ENCODE measurements around the gene GRIK2. TPM values are rescaled to one million over a fixed set of nuclear protein-coding genes. Genes with fewer than 3 reads are reported as not detected.

GRIK2 gene
- total and polyA plus RNA-seq, 9 donors: 0.12 to 4.1 (median 0.89) TPM; not detected in 1

GRCh38 chr6:101722471-101722870 lies 329.0 kb downstream of the GRIK2 start:
- WGBS, 3 donors: 92 to 96% (median 94%) methylated on average over 1 of the region's 1 CpG
- intact Hi-C loops (cut with DNase I): no loop called here

GRCh38 chr6:101722991-101723579 lies 329.6 kb downstream of the GRIK2 start:
- no peaks in the 10 kb centered on the region for H3K36me3 ChIP-seq
- TF ChIP-seq POLR2A (IDR thresholded peaks at IDR 0.05): no peak
- TF ChIP-seq CTCF (IDR thresholded peaks at IDR 0.05): no peak
- no peak for TF ChIP-seq EP300 (IDR thresholded peaks at IDR 0.05)
- no peak overlapping the region for H3K4me3 ChIP-seq
- no peaks in the 10 kb centered on the region for H3K9me3 ChIP-seq
- WGBS, 3 donors: 4 to 22% (median 4%) methylated on average over 1 of the region's 1 CpG
- intact Hi-C loops (cut with DNase I): no loop called here
- no peak overlapping the region for H3K27ac ChIP-seq
- no peak for DNase-seq
- no peaks in the 10 kb centered on the region for H3K27me3 ChIP-seq
- no peaks in the 10 kb centered on the region for H3K4me1 ChIP-seq (ENCODE audit: insufficient read depth)

More at GRCh38 chr6:101722471-101722870, 329.0 kb downstream of the GRIK2 start:
- no peaks in the 10 kb centered on the region for H3K4me1 ChIP-seq (ENCODE audit: insufficient read depth)
- H3K9me3 ChIP-seq: no peaks in the 10 kb centered on the region
- H3K27me3 ChIP-seq: no peaks in the 10 kb centered on the region
- no peak for DNase-seq
- TF ChIP-seq CTCF (IDR thresholded peaks at IDR 0.05) (no peak), POLR2A (IDR thresholded peaks at IDR 0.05) (no peak), EP300 (IDR thresholded peaks at IDR 0.05) (no peak)
- H3K4me3 ChIP-seq: no peak overlapping the region
- H3K36me3 ChIP-seq: no peaks in the 10 kb centered on the region
- H3K27ac ChIP-seq: no peak overlapping the region

GRCh38 chr6:101728388-101728787 lies 334.9 kb downstream of the GRIK2 start:
- DNase-seq: no peak
- no peak for TF ChIP-seq EP300 (IDR thresholded peaks at IDR 0.05)
- TF ChIP-seq CTCF (IDR thresholded peaks at IDR 0.05): no peak
- TF ChIP-seq POLR2A (IDR thresholded peaks at IDR 0.05): no peak
- no peaks in the 10 kb centered on the region for H3K9me3 ChIP-seq
- no peaks in the 10 kb centered on the region for H3K27me3 ChIP-seq
- H3K27ac ChIP-seq: no peak overlapping the region
- intact Hi-C loops (cut with DNase I): no loop called here
- H3K36me3 ChIP-seq: no peaks in the 10 kb centered on the region
- WGBS, 3 donors: 84 to 86% (median 84%) methylated on average over 2 of the region's 2 CpGs
- no peak overlapping the region for H3K4me3 ChIP-seq
- no peaks in the 10 kb centered on the region for H3K4me1 ChIP-seq (ENCODE audit: insufficient read depth)

- H3K27ac ChIP-seq: no peak overlapping the region
- no peaks in the 10 kb centered on the region for H3K27me3 ChIP-seq
- H3K36me3 ChIP-seq: no peaks in the 10 kb centered on the region
- no peak for TF ChIP-seq CTCF (IDR thresholded peaks at IDR 0.05)
- no peak for TF ChIP-seq POLR2A (IDR thresholded peaks at IDR 0.05)
- TF ChIP-seq EP300 (IDR thresholded peaks at IDR 0.05): no peak
- H3K4me1 ChIP-seq (ENCODE audit: insufficient read depth): no peaks in the 10 kb centered on the region
- intact Hi-C loops (cut with DNase I): no loop called here
- DNase-seq: no peak
- no peak overlapping the region for H3K4me3 ChIP-seq
- no peaks in the 10 kb centered on the region for H3K9me3 ChIP-seq
Measured at GRCh38 chr6:101728956-101729355, 335.4 kb downstream of the GRIK2 start.

Data from ovary (tissue), 9 donors.